Middle frontal gyrus (tissue), 1 donor: ENCODE measurements around the gene ACSM6.
"Not testable (repeated sequence)": the region's sequence is repeated elsewhere in the genome, so short reads cannot be mapped to it uniquely, and the experiment has no call there.

Experiments used
- DNase-seq: peaks from one replicate; pipeline ENCODE4 v3.0.0-alpha.2; 2015; ENCODE audit warnings: low spot score; ENCODE audit errors: extremely low spot score

ACSM6 gene

DNA sequence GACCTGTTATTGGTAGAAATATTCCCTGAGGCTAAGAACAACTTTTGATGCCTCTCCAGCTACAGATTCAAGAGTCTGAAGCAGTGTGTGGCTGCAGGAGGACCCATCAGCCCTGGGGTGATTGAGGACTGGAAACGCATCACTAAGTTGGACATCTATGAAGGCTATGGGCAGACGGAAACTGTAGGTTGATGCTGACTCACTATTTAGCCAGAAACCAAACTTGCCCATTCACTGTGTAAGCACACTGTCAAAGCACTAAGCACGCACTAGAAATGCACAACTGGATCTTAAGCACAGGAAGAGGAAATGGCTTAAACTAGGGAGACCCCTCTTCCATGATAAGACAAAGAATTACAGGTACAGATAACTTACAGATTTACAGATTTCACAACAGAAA, 20.8 kb downstream of the ACSM6 start:
- no peak for DNase-seq

DNA sequence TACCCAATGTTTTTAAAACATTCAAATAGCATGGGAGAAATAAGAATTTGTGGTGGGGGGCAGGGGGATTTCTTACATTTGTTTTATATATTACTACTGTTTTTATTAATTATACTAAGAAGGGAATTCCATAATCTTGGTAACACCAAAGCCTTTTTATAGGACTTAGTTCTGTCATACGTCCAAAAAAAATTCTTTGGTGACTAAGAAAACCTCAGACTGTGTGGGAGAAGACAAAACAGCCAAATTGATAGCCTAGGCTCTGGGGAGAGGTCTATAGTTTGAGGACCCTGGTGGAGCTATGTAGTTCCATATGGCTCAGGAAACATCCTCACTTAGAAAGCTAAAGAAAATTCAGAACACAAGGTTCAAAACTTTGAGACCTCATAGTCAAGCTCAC, 23.4 kb downstream of the ACSM6 start:
- DNase-seq, result no peak

DNA sequence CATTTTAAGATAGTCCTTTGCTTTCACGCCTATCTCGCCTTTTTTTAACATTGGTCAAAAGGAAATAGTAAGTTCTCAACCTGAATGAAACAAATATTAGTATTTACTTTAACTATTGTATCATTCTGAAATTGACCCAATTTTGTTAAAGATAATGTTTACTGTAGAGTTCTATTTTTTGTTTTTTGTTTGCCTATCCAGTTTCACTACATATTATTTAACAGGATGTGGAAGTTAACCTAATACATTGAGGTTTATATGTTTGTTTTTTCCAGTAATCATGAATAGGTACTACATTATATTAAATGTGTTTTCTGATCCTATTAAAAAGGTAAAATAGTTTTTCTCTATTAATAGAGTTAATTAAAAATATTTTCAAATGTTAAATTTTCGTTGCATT, 26.5 kb downstream of the ACSM6 start:
- no peak for DNase-seq

DNA sequence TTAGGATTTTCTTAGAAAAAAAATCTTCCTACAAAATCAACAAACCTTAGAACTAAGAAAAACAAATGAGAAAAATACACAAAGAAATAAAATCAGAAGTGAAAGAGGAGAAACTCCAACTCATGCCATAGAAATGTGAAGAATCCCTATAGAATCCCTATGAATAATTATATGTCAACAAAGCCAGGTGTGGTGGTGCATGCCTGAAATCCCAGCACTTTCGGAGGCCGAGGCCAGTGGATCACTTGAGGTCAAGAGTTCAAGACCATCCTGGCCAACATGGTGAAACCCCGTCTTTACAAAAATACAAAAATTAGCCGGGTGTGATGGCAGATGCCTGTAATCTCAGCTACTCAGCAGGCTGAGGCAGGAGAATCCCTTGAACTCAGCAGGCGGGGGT, 27.1 kb downstream of the ACSM6 start:
- no peak for DNase-seq

DNA sequence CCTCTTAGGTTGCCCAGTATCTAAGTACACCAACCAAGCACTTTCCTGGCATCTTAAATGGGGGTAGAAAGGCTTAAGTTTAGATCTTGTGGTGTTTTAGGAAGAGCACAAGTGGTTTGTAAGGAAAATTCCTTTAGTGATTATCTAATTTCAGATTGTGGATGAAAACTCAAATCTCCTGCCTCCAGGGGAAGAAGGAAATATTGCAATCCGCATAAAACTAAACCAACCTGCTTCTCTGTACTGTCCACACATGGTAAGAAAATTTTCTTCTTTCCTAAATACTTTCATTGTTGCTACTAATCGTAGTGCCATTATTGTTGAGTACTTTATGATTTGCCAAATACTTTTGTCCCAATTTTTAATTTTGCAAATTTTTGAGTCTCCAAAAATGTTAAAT, 31.1 kb downstream of the ACSM6 start:
- DNase-seq, result no peak

DNA sequence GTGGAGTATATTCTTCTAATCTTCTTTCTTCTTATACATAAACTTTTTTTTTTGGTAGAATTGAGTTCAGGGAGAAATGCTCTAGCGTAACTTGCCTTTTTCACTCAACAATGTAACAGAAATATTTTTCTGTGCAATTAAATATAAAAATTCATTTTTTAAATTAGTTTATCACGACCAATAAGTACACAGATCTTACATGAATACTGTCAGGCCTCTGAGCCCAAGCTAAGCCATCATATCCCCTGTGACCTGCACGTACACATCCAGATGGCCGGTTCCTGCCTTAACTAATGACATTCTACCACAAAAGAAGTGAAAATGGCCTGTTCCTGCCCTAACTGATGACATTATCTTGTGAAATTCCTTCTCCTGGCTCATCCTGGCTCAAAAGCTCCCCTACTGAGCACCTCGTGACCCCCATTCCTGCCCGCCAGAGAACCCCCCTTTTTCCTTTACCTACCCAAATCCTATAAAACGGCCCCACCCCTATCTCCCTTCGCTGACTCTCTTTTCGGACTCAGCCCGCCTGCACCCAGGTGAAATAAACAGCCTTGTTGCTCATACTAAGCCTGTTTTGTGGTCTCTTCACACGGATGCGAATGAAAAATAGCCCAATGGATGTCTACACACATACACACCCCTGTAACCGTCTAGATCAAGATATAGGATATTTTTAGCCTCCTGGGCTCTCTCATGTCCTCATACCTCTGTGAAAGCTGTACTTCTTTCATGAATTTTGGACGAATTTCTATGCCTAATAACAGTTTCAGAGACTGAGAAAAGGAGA, 35.1 kb downstream of the ACSM6 start:
- DNase-seq, result not testable (repeated sequence)

DNA sequence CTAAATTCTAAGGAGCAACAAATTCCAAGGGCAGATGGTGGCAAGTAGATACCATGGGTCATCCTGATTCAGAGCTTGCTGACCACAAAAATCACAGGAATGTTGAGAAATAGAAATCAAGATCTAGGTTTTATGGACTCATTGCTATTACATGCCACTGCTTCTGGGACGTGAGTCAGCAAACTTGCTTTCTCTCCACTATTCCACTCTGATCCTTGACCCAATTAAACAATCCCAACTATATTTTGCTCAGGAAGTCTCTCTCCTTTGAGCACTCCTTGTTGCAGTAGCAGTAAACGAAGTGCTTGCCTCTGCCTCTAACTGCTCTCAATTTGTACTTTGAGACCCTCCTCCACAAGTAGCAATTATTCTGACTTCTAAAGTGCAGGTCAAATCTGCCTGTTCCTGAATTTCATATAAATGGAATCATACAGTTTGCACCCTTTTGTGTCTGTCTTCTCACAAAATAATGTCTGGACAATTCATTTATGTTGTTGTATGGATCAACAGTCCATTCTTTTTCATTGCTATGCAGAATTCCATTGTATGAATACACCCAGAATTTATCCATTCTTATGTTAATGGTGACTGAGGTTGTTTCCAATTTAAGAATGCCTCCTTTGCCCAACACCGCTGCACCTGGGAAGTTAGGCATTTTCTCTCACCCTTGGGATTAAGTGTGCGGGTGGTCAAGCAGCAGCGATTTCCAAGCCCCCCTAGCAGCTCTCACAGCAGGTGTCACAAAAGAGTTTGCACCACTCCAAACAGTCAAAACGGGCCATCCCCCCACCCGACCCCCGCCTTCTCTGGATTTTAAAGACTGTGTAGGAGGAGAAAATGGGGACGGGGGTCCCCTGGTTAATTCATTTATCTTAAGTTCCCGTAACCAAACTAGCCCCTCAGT, 35.9 kb downstream of the ACSM6 start:
- DNase-seq, result no peak

DNA sequence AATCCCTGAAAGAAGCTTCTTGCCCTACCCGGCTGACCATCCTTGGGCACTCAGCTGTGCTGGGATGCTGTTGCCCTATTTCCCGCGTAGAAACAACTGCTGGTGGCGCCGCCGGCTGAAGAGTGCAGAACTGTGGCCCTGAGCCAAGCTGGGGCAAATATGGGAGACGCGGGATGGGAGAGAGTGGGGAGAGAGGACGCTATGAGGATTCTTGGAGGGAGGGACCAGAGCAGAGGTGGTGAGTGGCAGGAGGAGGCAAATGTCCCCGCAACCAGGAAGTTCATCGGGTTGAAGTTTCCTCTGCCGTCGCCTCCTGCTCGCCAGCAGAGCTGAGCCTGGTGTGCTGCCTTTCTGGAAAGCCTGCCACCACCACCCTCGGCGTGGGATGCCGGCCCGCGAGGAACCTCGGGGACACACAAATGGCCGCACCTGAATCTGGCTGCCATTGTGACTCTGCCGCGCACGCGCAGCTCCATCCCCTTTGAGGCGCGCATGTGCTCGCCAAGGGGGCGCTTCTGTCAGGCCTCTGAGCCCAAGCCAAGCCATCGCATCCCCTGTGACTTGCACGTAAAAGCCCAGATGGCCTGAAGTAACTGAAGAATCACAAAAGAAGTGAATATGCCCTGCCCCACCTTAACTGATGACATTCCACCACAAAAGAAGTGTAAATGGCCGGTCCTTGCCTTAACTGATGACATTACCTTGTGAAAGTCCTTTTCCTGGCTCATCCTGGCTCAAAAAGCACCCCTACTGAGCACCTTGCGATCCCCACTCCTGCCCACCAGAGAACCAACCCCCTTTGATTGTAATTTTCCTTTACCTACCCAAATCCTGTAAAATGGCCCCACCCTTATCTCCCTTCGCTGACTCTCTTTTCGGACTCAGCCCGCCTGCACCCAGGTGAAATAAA, 36.9 kb downstream of the ACSM6 start:
- not testable (repeated sequence) for DNase-seq

DNA sequence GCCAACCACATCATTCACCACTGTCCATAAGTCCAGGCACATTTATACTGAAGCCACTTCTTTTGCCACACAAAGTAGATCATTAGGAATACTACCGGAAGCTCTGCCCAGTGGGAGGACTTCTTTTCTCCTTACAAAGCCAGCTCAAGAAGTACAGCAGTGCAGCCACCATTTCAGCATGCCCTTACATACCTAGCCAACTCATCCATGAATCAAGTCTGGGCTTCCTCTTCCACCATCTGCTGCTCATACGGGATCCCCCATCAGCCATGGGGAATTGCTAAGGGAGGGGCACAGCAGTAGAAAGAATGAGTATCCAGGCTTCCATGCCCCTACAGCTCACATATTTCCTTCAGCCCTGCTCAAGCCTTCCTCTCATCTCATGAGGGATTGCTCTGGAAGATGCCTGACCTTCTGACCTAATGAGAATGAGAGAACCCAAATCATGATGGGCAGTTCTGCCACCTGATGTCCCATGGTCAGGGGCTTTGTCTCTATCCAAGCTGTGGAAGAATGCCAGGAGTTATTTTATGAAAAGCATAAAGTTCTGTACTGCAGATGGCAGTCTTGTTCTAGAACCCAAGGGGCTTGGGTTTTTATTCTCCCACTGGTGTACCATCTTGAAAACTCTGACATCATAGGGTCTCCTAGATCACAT, 39.5 kb downstream of the ACSM6 start:
- DNase-seq, result no peak

DNA sequence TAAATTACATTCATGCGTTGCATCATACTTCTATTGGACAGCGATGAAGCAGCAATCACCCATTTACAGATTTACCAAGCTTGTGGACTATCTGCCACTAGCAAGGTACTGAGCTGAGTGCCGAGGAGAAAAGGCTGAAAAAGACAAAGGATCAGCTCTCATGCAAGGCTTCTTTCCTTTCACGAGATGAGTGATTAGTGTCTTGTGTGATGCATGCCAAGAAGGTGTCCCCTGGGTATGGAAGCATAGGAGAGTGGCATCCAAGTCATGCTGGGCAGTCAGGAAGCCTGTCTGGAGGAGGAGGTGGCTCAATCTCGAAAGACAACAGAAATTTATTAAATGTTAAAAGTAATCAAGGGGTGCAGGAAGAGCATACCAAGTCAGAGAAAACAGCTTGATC, 40.9 kb downstream of the ACSM6 start:
- DNase-seq, result no peak

DNA sequence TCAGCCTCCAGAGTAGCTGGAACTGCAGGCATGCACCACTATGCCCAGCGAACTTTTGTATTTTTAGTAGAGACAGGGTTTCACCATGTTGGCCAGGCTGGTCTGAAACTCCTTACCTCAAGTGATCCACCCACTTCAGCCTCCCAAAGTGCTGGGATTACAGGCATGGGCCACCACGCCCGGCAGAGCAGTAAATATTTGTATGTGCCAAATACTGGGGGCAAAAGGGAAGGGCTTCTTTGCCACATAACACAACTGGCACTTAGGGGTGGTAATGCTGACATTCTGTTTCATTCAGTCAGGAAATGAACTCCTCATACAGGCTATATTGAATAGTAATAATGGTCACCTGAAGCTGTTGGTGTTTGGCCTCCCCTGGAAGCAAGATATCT, 41.6 kb downstream of the ACSM6 start:
- no peak for DNase-seq

DNA sequence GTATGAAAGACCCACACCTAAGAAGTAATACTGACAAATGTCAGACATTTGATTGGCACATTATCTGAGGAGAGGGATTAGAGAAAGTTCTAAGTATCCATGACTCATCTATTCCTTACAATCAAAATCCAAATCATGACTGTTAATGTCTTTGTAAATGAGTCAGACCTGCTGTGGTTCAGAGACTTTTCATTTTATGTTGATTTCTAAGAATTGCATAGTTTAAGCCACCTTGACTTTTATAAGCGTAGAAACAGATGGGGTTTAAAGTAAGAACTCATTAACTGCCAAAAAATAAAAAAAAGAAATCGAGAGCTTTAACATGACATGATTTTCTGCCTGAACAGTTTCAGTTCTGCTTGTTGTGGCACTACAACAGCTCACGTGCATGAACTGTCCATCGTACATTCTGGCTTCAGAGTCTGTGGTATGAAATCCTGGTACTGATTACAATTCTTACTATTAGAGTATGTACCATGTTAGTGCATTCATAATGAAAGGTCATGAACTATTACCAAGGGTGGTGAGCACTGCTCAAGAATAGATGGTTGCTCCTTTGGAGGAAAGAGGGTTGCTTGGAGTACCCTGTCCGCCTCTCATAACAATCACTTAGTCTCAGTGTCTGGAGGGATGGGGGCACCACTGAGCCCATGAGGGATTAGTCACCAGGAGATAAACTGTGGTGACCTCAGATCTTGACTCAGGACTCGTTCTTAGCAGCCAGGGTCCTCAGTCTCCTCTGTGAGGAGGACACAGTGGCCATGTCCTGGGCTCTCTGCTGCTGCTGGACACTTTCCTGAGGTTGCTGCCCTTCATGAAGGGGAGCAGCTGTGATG, 42.2 kb downstream of the ACSM6 start:
- no peak for DNase-seq

DNA sequence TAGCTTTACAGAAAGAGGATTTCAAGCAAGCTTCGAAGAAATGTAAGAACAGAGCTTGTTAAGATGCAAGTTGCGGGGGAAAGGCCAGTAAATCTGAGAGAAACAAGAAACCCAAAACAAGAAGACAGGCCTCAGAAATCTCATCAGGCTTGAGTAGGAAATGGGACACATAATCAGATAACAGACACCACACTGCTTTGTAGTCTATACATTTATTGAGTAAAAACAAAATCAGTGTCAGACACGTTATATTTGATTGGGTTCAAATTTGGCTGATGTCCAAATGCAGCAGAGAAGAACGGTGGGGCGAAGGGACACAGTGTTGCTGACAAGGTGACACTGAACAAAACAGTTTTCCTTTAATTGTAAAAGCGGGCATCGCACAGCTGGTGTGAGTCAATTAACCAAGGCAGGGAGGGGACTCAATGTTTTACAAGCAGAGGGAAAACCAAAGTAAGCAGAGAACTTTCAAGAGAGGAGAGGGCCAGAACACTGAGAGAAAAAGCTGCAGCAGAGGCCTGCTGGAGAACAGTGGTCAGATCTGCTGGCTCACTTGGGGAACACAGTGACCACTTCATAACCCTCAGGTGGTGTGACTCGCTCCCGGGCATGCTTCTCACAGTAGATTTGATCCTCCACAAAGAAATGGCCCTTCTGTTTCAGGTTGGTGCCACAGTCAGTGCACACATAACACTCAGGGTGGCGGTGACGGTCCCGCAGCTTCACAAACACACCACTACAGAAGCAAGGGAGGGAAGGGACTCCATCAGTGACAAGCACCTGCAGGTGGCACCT, 43.5 kb downstream of the ACSM6 start:
- no peak for DNase-seq

DNA sequence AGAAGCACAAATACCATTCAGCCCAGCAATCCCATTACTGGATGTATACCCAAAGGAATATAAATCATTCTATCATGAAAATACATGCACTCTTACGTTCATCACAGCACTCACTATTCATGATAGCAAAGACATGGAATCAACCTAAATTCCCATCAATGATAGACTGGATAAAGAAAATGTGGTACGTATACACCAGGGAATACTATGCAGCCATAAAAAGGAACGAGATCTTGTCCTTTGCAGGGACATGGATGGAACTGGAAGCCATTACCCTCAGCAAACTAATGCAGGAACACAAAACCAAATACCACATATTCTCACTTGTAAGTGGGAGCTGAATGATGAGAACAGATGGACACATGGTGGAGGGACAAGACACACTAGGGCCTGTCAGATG, 46.1 kb downstream of the ACSM6 start:
- DNase-seq, result not testable (repeated sequence)

DNA sequence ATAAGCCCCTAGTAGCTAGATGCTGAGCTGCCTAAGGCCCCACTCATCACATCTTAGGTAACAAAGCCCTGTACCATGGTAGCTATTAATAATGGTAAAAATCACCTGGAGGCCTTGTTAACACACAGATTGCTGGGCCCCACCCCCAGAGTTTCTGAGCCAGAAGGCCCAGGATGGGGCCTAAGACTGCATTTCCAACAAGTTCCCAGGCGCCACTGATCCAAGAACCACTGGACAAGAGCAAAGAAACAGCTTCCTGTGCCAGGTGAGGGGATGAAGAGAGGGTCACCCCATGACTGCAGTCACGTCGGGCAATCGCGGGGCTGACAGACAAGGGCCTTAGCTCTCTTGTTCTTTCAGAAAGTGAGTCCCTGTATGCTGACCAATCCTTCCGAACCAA, 46.8 kb downstream of the ACSM6 start:
- DNase-seq, result no peak

DNA sequence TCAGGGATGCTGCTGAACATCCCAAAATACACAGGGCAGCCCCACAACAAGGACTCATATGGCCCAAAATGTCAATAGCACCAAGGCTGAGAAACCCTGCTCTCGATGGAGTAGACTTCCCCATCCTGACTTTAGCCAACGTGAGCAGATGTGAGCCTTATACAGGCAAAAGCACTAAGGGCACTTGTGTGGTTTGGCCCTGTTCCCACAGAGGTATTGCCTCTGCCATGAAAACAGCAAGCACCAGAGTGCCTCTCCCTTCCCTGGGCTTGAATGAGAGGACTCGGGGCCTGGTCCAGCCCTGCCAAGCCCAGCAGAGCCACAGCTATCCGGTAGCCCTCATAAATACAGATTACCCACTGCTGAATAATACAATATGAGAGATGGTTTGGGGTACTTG, 47.5 kb downstream of the ACSM6 start:
- DNase-seq, result no peak

DNA sequence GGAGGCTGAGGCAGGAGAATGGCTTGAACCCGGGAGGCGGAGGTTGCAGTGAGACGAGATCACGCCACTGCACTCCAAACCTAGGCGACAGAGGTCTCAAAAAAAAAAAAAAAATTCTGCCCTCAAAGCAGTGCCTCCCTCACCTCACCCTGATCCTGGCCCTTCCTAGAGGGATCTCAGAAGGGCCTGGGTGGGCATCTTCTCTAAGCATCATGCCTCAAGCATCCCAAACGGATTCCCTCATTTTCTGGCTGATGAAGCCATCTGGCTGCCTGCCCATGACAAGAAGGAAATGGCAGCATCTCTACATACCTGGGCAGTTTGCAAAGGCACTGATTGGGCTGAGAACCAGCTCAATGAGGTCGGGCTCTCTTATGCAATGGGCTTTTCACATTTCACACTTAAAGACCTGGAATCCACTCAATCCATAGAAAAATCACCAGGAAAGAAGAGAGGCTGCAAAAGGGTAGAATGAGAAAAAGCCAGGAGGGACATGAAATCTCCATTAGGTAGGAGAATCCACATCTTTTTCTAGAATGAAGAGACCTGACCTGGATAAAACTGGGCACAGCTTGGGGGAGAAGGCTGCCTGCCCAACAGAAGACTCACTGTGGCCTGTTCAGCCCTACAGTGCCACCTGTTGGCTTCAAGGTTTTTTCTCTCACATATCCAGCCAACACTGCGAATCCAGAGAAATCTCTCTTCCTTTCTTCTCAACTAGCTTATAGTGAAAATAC, 48.7 kb downstream of the ACSM6 start:
- DNase-seq, result no peak

DNA sequence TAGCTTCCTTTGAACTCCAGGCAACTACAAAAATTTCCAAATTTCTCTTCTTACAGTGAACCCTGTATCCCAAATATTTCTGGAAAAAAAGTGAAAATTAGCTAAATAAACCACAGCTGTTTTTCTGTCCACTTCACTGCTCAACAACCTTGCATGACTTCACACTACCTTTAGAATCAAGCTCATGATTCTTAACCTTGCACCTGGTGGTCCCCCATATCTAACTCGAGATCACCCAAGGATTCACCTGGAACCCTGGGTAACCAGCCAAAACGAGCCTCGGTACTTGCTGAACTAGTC, 49.2 kb downstream of the ACSM6 start:
- no peak for DNase-seq

DNA sequence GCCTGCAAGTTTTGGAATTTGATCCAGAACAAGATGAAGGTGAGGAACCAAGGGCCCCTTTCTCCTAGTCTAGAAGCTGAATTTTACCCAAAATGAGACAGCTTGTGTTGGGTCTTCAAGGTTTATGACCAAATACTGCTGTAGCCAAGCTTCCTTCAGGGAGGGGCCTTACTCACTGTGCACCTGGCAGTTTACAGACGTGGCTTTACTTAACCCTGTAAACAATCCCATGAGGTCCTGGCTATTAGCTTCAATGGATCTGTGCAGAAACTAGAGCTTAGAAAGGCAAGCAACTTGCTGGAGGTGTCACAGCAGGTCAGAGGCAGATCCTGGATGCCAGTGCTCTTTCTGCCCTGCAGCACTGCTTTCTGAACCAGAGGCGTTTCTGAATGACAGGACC, 50.1 kb downstream of the ACSM6 start:
- no peak for DNase-seq
